CD14-positive monocyte (primary cell): ENCODE measurements around the gene CASP10. TPM values are rescaled to one million over a fixed set of nuclear protein-coding genes. Genes with fewer than 3 reads are reported as not detected.

Experiments used
- DNase-seq, 3 donors: peaks; one replicate each; pipeline ENCODE4 v3.0.0-alpha.2; 2011 to 2022
- H2AFZ ChIP-seq: 2 replicates; pipeline ENCODE4 v1.6.0; 2012; ENCODE audit warnings: mild to moderate bottlenecking, low read depth, low read length, inconsistent platforms; ENCODE audit not compliant: insufficient read depth, poor library complexity, severe bottlenecking
- H3K27ac ChIP-seq, 2 donors: 1 replicate in 1 of 2; 2 replicates in 1 of 2; pipeline ENCODE4 v1.5.1; 2012 to 2013; ENCODE audit warnings: low read length in 2 of 2, control low read depth in 1 of 2, inconsistent platforms in 1 of 2, low read depth in 1 of 2, mild to moderate bottlenecking in 1 of 2
- H3K27me3 ChIP-seq, 2 donors: one replicate each; pipeline versions ENCODE4 v1.6.0 to v1.6.1; 2011 to 2013; ENCODE audit warnings: low read length in 2 of 2; ENCODE audit not compliant: control insufficient read depth in 2 of 2, insufficient read depth in 2 of 2
- H3K36me3 ChIP-seq, 2 donors: replicated peaks in 1 of 2; 1 replicate in 1 of 2; 2 replicates in 1 of 2; pipeline versions ENCODE4 v1.5.1 to v1.6.1; 2012 to 2013; ENCODE audit warnings: low read length in 2 of 2, control low read depth in 1 of 2, inconsistent platforms in 1 of 2, mild to moderate bottlenecking in 1 of 2; ENCODE audit not compliant: insufficient read depth in 2 of 2, control insufficient read depth in 1 of 2
- H3K4me1 ChIP-seq, 2 donors: 1 replicate in 1 of 2; 2 replicates in 1 of 2; pipeline versions ENCODE4 v1.5.1 to v1.6.1; 2012 to 2013; ENCODE audit warnings: low read length in 2 of 2, control low read depth in 1 of 2, inconsistent platforms in 1 of 2, mild to moderate bottlenecking in 1 of 2, moderate library complexity in 1 of 2; ENCODE audit not compliant: insufficient read depth in 2 of 2, control insufficient read depth in 1 of 2
- H3K4me2 ChIP-seq: replicated peaks from 2 replicates; pipeline ENCODE3; 2012; ENCODE audit warnings: low read length, moderate library complexity, mild to moderate bottlenecking; ENCODE audit not compliant: poor library complexity, severe bottlenecking; ENCODE audit errors: extremely low read depth
- H3K4me3 ChIP-seq, 3 experiments: fragments of 200-600 bp in 1 of 3; sonication (generic) in 1 of 3; replicated peaks in 1 of 3; 1 replicate in 2 of 3; 2 replicates in 1 of 3; pipeline ENCODE4 v1.5.1; 2011 to 2013; ENCODE audit warnings: low read length in 3 of 3, mild to moderate bottlenecking in 3 of 3, control low read depth in 2 of 3, low read depth in 2 of 3, inconsistent platforms in 1 of 3, moderate library complexity in 1 of 3
- H3K79me2 ChIP-seq: 2 replicates; pipeline ENCODE4 v1.6.0; 2012; ENCODE audit warnings: mild to moderate bottlenecking, control low read depth, inconsistent platforms, low read length, moderate library complexity; ENCODE audit not compliant: insufficient read depth
- H3K9ac ChIP-seq: 2 replicates; pipeline ENCODE4 v1.6.0; 2017; ENCODE audit warnings: low read length, mild to moderate bottlenecking; ENCODE audit not compliant: insufficient read depth, poor library complexity, severe bottlenecking
- H3K9me3 ChIP-seq, 2 donors: replicated peaks in 1 of 2; 1 replicate in 1 of 2; 2 replicates in 1 of 2; pipeline versions ENCODE4 v1.5.1 to v1.6.1; 2012 to 2013; ENCODE audit warnings: low read length in 2 of 2, control low read depth in 1 of 2; ENCODE audit not compliant: control insufficient read depth in 1 of 2, insufficient read depth in 1 of 2
- H4K20me1 ChIP-seq: 2 replicates; pipeline ENCODE4 v1.6.0; 2012; ENCODE audit warnings: mild to moderate bottlenecking, low read length, control low read depth, moderate library complexity; ENCODE audit not compliant: insufficient read depth
- H3K27ac Mint-ChIP-seq, 7 donors: one replicate each; pipeline ENCODE4 v1.8.0; 2020; ENCODE audit warnings: mild to moderate bottlenecking in 7 of 7, mixed read lengths in 7 of 7, moderate library complexity in 6 of 7, inconsistent platforms in 2 of 7
- H3K27me3 Mint-ChIP-seq, 3 donors: one replicate each; pipeline ENCODE4 v1.8.0; 2021 to 2022; ENCODE audit warnings: low read depth in 3 of 3, mild to moderate bottlenecking in 3 of 3, mixed read lengths in 3 of 3, moderate library complexity in 3 of 3, inconsistent platforms in 1 of 3
- H3K36me3 Mint-ChIP-seq, 2 donors: one replicate each; pipeline ENCODE4 v1.8.0; 2020; ENCODE audit warnings: mixed read lengths in 2 of 2, inconsistent platforms in 1 of 2, mild to moderate bottlenecking in 1 of 2
- H3K4me1 Mint-ChIP-seq: one replicate; pipeline ENCODE4 v1.8.0; 2020; ENCODE audit warnings: mild to moderate bottlenecking, mixed read lengths
- H3K4me3 Mint-ChIP-seq, 2 donors: one replicate each; pipeline ENCODE4 v1.8.0; 2020; ENCODE audit warnings: mild to moderate bottlenecking in 2 of 2, mixed read lengths in 2 of 2, moderate library complexity in 1 of 2
- H3K9me3 Mint-ChIP-seq, 7 donors: one replicate each; pipeline ENCODE4 v1.8.0; 2020 to 2022; ENCODE audit warnings: mixed read lengths in 7 of 7, mild to moderate bottlenecking in 6 of 7, moderate library complexity in 6 of 7, inconsistent platforms in 2 of 7
- CTCF ChIP-seq: fragments of 200-600 bp; IDR thresholded peaks from one replicate; pipeline ENCODE4 v1.8.0; 2022; ENCODE audit warnings: antibody characterized with exemption, mild to moderate bottlenecking
- WGBS: methylation state at CpG from one replicate; pipeline ENCODE4 v1.1.5; 2013; ENCODE audit warnings: missing lambda C conversion rate; ENCODE audit not compliant: insufficient coverage; 5-methylcytosine and 5-hydroxymethylcytosine counted together
- intact Hi-C, 2 donors: fragments of 100-400 bp; cut with micrococcal nuclease; formaldehyde crosslinking; loops; one replicate each; pipeline versions ENCODE4 v1.15.0 to v1.15.1; 2023
- polyA plus RNA-seq, 3 donors: library from polyadenylated mRNA; depleted of rRNA in 1 of 3; unstranded in 2 of 3; stranded (reverse) in 1 of 3; fragments of 300-500 nt in 2 of 3; fragments of >200 nt in 1 of 3; fragmentation: Illumina TruSeq in 2 of 3; gene quantifications; 1 replicate in 2 of 3; 2 replicates in 1 of 3; pipeline ENCODE4 v1.2.3, GENCODE V29; 2012 to 2021

The CASP10 gene
- polyA plus RNA-seq, 3 donors = 17.7 to 23.3 (median 18.9) TPM

DNA sequence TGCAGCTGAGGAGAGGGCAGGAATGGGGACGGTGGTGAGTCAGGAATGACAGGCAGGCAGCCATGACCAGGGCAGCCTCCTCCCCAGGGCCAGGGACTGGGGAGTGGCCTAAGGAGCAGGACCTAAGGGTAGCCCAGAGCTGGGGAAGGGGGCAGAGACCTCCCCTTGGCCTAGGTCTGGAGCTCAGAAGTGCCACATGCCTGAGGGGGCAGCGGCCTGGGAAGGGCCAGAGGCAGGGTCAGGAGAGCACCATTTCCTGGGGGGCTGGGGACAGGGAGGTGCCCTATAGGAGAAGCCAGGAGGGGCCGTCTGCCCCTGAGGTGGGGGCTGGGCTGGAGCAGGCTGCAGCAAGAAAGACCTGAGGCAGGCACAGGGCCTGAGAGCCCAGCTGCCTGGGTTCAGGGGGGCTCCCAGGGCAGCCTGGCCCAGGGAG is 46.0 kb upstream of the CASP10 start:
- no peak overlapping the region for H3K4me3 ChIP-seq
- H3K36me3 ChIP-seq = peaks cover 79 to 81% of the 10 kb centered on the region in 2 donors
- H2AFZ ChIP-seq = no peak overlapping the region
- peaks cover 95% of the 10 kb centered on the region for H3K79me2 ChIP-seq
- H3K9ac ChIP-seq = no peak overlapping the region
- Mint-ChIP-seq H3K36me3 (peaks cover 80 to 86% of the 10 kb centered on the region in 2 donors), H3K27me3 (peaks cover 0 to 2% (median 0%) of the 10 kb centered on the region in 3 donors), H3K4me1 (peaks cover 24% of the 10 kb centered on the region), H3K9me3 (peaks cover 0 to 2% (median 0%) of the 10 kb centered on the region in 7 donors), H3K27ac (peak overlapping the region in 5 of 7 donors; percentile 35 to 82 (median 63)), H3K4me3 (no peak overlapping the region)
- no peaks in the 10 kb centered on the region for H3K9me3 ChIP-seq
- WGBS = 96% methylated on average over 3 of the region's 3 CpGs
- intact Hi-C loops = no loop called here
- no peaks in the 10 kb centered on the region for H3K27me3 ChIP-seq
- H3K4me2 ChIP-seq = no peak overlapping the region
- no peak for TF ChIP-seq CTCF
- peaks cover 98% of the 10 kb centered on the region for H4K20me1 ChIP-seq
- DNase-seq = no peak
- H3K27ac ChIP-seq = peak overlapping the region in 1 of 2 donors; percentile 63
- H3K4me1 ChIP-seq = peaks cover 12 to 23% of the 10 kb centered on the region in 2 donors

DNA sequence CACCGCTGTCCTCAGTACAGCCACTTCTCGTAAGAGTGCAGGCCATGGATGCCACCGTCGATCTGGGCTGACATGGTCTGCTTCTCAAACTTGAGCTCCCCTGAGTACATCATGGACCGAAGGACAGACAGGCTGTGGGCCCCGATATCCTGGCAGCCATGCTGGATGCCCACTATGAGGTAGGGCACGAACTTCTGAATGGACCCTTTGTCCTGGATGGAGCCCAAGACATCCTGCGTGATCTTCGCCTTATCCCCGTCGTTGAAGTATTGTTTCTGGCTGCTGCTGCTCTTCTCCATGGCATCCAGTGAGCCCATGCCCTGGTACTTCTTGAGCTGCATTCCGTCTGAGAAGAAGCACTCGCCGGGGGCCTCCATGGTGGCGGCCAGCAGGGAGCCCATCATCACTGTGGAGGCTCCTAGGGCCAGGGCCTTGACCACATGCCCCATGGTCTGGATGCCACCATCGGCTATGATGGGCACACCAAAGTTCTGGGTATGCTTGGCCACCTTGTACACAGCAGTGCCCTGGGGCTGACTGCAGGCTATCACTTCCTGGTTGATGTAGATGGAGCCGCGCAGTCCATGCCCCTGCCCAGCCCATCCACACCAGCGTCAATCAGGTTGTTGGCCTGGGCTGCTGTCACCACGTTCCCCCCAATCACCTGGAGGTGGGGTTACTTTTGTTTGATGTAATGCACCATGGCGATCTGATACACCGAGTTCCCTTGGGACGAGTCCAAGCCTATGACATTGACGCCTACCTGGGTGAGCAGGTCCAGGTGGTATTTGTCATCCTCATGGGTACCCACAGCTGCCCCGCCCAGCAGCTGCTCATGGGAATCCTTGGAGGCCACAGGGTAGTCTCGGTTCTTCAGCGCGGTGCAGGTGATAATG is 45.2 kb upstream of the CASP10 start:
- H3K4me1 Mint-ChIP-seq = peaks cover 15% of the 10 kb centered on the region
- H3K4me1 ChIP-seq = peaks cover 4 to 15% of the 10 kb centered on the region in 2 donors

More for the DNA sequence above, 45.2 kb upstream of the CASP10 start:
- H3K36me3 ChIP-seq = peaks cover 82 to 88% of the 10 kb centered on the region in 2 donors
- H3K9ac ChIP-seq = no peak overlapping the region
- Mint-ChIP-seq H3K9me3 (peaks cover 0 to 2% (median 0%) of the 10 kb centered on the region in 7 donors), H3K27ac (peak overlapping the region in 5 of 7 donors; percentile 12 to 77 (median 55)), H3K36me3 (peaks cover 80 to 87% of the 10 kb centered on the region in 2 donors), H3K4me3 (no peak overlapping the region), H3K27me3 (peaks cover 0 to 2% (median 0%) of the 10 kb centered on the region in 3 donors)
- H3K27ac ChIP-seq = no peak overlapping the region
- H3K9me3 ChIP-seq = no peaks in the 10 kb centered on the region
- TF ChIP-seq CTCF = no peak
- H3K4me3 ChIP-seq = no peak overlapping the region
- H3K27me3 ChIP-seq = no peaks in the 10 kb centered on the region
- DNase-seq = no peak
- intact Hi-C loops = no loop called here
- H3K79me2 ChIP-seq = peaks cover 94% of the 10 kb centered on the region
- H4K20me1 ChIP-seq = peaks cover 98% of the 10 kb centered on the region
- H3K4me2 ChIP-seq = no peak overlapping the region
- no peak overlapping the region for H2AFZ ChIP-seq
- 97% methylated on average over 23 of the region's 28 CpGs for WGBS
